Ovary (tissue), 9 donors: Measurements from ENCODE around the gene CRMP1. TPM values are rescaled to one million over a fixed set of nuclear protein-coding genes. Genes with fewer than 3 reads are reported as not detected.

Experiments used
- DNase-seq, 5 donors: peaks; one replicate each; pipeline ENCODE4 v3.0.0-alpha.2; 2019 to 2020
- H3K27ac ChIP-seq, 2 donors: fragments of 200-600 bp; one replicate each; pipeline versions ENCODE4 v1.5.1 to v1.8.0; 2019 to 2022
- H3K27me3 ChIP-seq: fragments of 200-600 bp; one replicate; pipeline ENCODE4 v1.8.0; 2022
- H3K36me3 ChIP-seq: fragments of 200-600 bp; sonication (generic); one replicate; pipeline ENCODE4 v1.5.1; 2019
- H3K4me1 ChIP-seq: one replicate; pipeline ENCODE4 v1.8.1; 2013; ENCODE audit warnings: mild to moderate bottlenecking, moderate library complexity; ENCODE audit not compliant: insufficient read depth
- H3K4me3 ChIP-seq: fragments of 200-600 bp; sonication (generic); one replicate; pipeline ENCODE4 v1.5.1; 2017
- H3K9me3 ChIP-seq, 2 donors: fragments of 200-600 bp in 1 of 2; sonication (generic) in 1 of 2; one replicate each; pipeline versions ENCODE4 v1.5.1 to v1.8.1; 2013 to 2019; ENCODE audit warnings: mild to moderate bottlenecking in 1 of 2, moderate library complexity in 1 of 2
- CTCF ChIP-seq, 3 donors: fragments of 450-650 bp in 2 of 3; fragments of 200-600 bp in 1 of 3; IDR thresholded peaks; one replicate each; pipeline versions ENCODE4 v1.5.1 to v1.8.0; 2016 to 2022; ENCODE audit warnings: antibody characterized with exemption in 3 of 3, mild to moderate bottlenecking in 1 of 3
- EP300 ChIP-seq: sonication (generic); formaldehyde crosslinking; IDR thresholded peaks from one replicate; pipeline ENCODE4 v1.6.1; 2017; ENCODE audit warnings: antibody characterized with exemption
- POLR2A ChIP-seq: fragments of 450-650 bp; IDR thresholded peaks from one replicate; pipeline ENCODE4 v1.6.1; 2017; ENCODE audit warnings: antibody characterized with exemption, mild to moderate bottlenecking, moderate library complexity
- WGBS, 3 donors: extraction: QIAGEN DNeasy Blood & Tissue Kit in 1 of 3; methylation state at CpG; one replicate each; pipeline versions ENCODE4 v1.1.5 to v1.1.7; 2013 to 2017; 5-methylcytosine and 5-hydroxymethylcytosine counted together
- intact Hi-C, 4 donors: fragments of 100-400 bp; cut with DNase I; formaldehyde crosslinking; loops; one replicate each; pipeline versions ENCODE4 v1.11.0 to v1.15.1; 2022 to 2023
- polyA plus RNA-seq, 2 donors: library from polyadenylated mRNA; stranded (reverse); fragments of 200-250 nt in 1 of 2; fragments of 350-450 nt in 1 of 2; fragmentation: Illumina TruSeq in 1 of 2; extraction: RNeasy Lipid Tissue Mini Kit (QIAGEN cat#74804) in 1 of 2; gene quantifications; one replicate each; pipeline ENCODE4 v1.2.3, GENCODE V29; 2013 to 2014
- total RNA-seq, 7 donors: library from RNA; depleted of rRNA in 2 of 7; stranded (reverse); fragments of >200 nt in 2 of 7; fragmentation: NEBNext Ultra II Directional in 3 of 7; extraction: Animal tissue kit (Norgen Biotek cat#: 25700) in 3 of 7; gene quantifications; one replicate each; pipeline versions ENCODE4 v1.1.0 to v1.2.4, GENCODE V29; 2016 to 2023
- donor health status: DM: no; HTN: no; CAD: no; lungs with moderate emphysema.
- donor health status: DM: no; HTN: no; CAD: no.
- donor health status: Bipolar disorder and iron deficiency.
- donor health status: DM: yes; HTN: yes; CAD: no.
- donor health status: DM: no; HTN: no; CAD: no.
- donor health status: DM: yes; HTN: yes; CAD: no.

Gene CRMP1
- total and polyA plus RNA-seq, 9 donors, result 1.2 to 5.5 (median 4.2) TPM

GRCh38 chr4:5854929-5855328, 38.0 kb downstream of the CRMP1 start:
- no peak for DNase-seq
- Histone ChIP-seq H3K4me3 (no peak overlapping the region), H3K36me3 (no peaks in the 10 kb centered on the region), H3K4me1 (no peaks in the 10 kb centered on the region), H3K9me3 (no peaks in the 10 kb centered on the region), H3K27ac (no peak overlapping the region), H3K27me3 (no peaks in the 10 kb centered on the region)
- WGBS, 3 donors, result 91 to 93% (median 92%) methylated on average over 3 of the region's 3 CpGs
- intact Hi-C loops, result no loop called here
- no peak for TF ChIP-seq EP300
- TF ChIP-seq POLR2A, result no peak
- no peak for TF ChIP-seq CTCF (IDR thresholded peaks at IDR 0.05)

GRCh38 chr4:5852523-5853202, 40.2 kb downstream of the CRMP1 start:
- WGBS, 3 donors, result 82 to 86% (median 84%) methylated on average over 9 of the region's 9 CpGs
- no peaks in the 10 kb centered on the region for H3K9me3 ChIP-seq
- no peak for DNase-seq
- no peaks in the 10 kb centered on the region for H3K27me3 ChIP-seq
- H3K36me3 ChIP-seq, result no peaks in the 10 kb centered on the region
- H3K27ac ChIP-seq, result no peak overlapping the region
- intact Hi-C loops, result no loop called here
- TF ChIP-seq CTCF (IDR thresholded peaks at IDR 0.05) (no peak), POLR2A (no peak), EP300 (no peak)
- H3K4me3 ChIP-seq, result no peak overlapping the region
- H3K4me1 ChIP-seq, result no peaks in the 10 kb centered on the region

DNA sequence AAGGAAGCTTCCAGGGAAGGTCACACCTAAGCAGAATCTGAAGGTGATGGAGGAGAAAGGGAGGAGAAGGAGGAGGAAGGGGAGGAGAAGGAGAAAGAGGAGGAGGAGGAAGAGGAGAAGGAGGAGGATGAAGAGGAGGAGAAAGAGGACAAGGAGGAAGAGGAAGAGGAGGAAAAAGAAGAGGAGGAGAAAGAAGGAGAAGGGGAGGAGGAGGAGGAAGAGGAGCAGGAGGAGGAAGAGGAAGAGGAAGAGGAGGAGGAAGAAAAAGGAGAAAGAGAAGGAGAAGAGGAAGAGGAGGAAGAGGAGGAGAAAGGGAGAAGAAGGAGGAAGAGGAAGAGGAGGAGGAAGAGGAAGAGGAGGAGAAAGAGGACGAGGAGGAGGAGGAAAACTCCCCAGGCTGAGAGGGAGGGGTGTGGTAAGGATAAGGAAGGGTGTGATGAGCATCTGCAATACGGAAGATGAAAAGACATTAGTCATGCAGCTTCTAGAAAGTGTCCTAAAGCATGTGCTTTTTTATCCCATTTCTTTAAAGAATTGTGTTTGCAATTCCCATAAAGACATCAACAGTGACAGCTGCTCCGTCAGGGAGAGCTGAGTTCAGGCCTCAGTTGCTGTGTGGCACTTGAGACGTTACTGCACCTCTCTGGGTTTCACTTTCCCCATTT, 41.1 kb downstream of the CRMP1 start:
- H3K9me3 ChIP-seq, result no peaks in the 10 kb centered on the region
- intact Hi-C loops, result no loop called here
- no peak overlapping the region for H3K4me3 ChIP-seq
- H3K27me3 ChIP-seq, result no peaks in the 10 kb centered on the region
- no peak for DNase-seq
- no peaks in the 10 kb centered on the region for H3K36me3 ChIP-seq
- no peak overlapping the region for H3K27ac ChIP-seq
- WGBS, 3 donors, result 79 to 87% (median 86%) methylated on average over 4 of the region's 4 CpGs
- no peaks in the 10 kb centered on the region for H3K4me1 ChIP-seq
- TF ChIP-seq EP300 (no peak), CTCF (IDR thresholded peaks at IDR 0.05) (no peak), POLR2A (no peak)

- TF ChIP-seq CTCF (IDR thresholded peaks at IDR 0.05) (no peak), EP300 (no peak), POLR2A (no peak)
- WGBS, 3 donors, result 58 to 67% (median 66%) methylated on average over 13 of the region's 13 CpGs
- no peak for DNase-seq
- intact Hi-C loops, result no loop called here
- H3K36me3 ChIP-seq, result no peaks in the 10 kb centered on the region
- no peaks in the 10 kb centered on the region for H3K27me3 ChIP-seq
- H3K4me3 ChIP-seq, result no peak overlapping the region
- H3K27ac ChIP-seq, result no peak overlapping the region
- H3K4me1 ChIP-seq, result peaks cover 4% of the 10 kb centered on the region
- H3K9me3 ChIP-seq, result no peaks in the 10 kb centered on the region
These were observed 47.6 kb downstream of the CRMP1 start for GRCh38 chr4:5845035-5845905.
